Gastroesophageal sphincter (tissue), 4 donors: Measurements from ENCODE around the gene NME7. TPM values are rescaled to one million over a fixed set of nuclear protein-coding genes. Genes with fewer than 3 reads are reported as not detected.
"Not testable (repeated sequence)": the region's sequence is repeated elsewhere in the genome, so short reads cannot be mapped to it uniquely, and the experiment has no call there.

Source experiments
- ATAC-seq: fragments of 150-250 bp; one replicate; pipeline ENCODE4 v1.9.1; 2016; ENCODE audit warnings: mild to moderate bottlenecking, moderate library complexity
- H3K27ac ChIP-seq, 4 donors: fragments of 200-600 bp; sonication (generic) in 3 of 4; 1 replicate in 3 of 4; 2 replicates in 1 of 4; pipeline ENCODE4 v1.5.1; 2016 to 2019
- H3K27me3 ChIP-seq: fragments of 200-600 bp; sonication (generic); one replicate; pipeline ENCODE4 v1.5.1; 2019
- H3K36me3 ChIP-seq, 2 donors: fragments of 200-600 bp; sonication (generic); one replicate each; pipeline ENCODE4 v1.5.1; 2019; ENCODE audit warnings: control low read depth in 1 of 2
- H3K4me1 ChIP-seq, 3 donors: fragments of 200-600 bp; sonication (generic); 1 replicate in 2 of 3; 2 replicates in 1 of 3; pipeline ENCODE4 v1.5.1; 2016 to 2019; ENCODE audit warnings: control low read depth in 2 of 3
- H3K4me3 ChIP-seq, 2 donors: fragments of 200-600 bp; sonication (generic); one replicate each; pipeline ENCODE4 v1.5.1; 2019; ENCODE audit warnings: mild to moderate bottlenecking in 1 of 2, moderate library complexity in 1 of 2
- H3K9me3 ChIP-seq, 3 donors: fragments of 200-600 bp; sonication (generic); one replicate each; pipeline ENCODE4 v1.5.1; 2017 to 2019; ENCODE audit warnings: control low read depth in 2 of 3
- EP300 ChIP-seq: sonication (generic); formaldehyde crosslinking; IDR thresholded peaks from one replicate; pipeline ENCODE4 v1.6.1; 2017; ENCODE audit warnings: antibody characterized with exemption, mild to moderate bottlenecking
- POLR2A ChIP-seq, 2 donors: fragments of 450-650 bp; IDR thresholded peaks; one replicate each; pipeline ENCODE4 v1.6.1; 2017; ENCODE audit warnings: antibody characterized with exemption in 2 of 2, mild to moderate bottlenecking in 2 of 2, moderate library complexity in 1 of 2
- POLR2AphosphoS5 ChIP-seq: sonication (generic); formaldehyde crosslinking; IDR thresholded peaks from one replicate; pipeline ENCODE4 v1.6.1; 2017; ENCODE audit warnings: antibody characterized with exemption
- WGBS, 2 donors: methylation state at CpG; one replicate each; pipeline ENCODE4 v1.1.5; 2018; ENCODE audit warnings: low coverage in 1 of 2; 5-methylcytosine and 5-hydroxymethylcytosine counted together
- total RNA-seq, 4 donors: library from RNA; depleted of rRNA; stranded (reverse); fragments of >200 nt; gene quantifications; one replicate each; pipeline ENCODE4 v1.1.0, GENCODE V29; 2016
- TF ChIP-seq, protein P1 (sequence below), 4 experiments: fragments of 200-600 bp in 2 of 4; fragments of 450-650 bp in 2 of 4; sonication (generic) in 1 of 4; IDR thresholded peaks; one replicate each; pipeline ENCODE4 v1.5.1; 2017 to 2019; ENCODE audit warnings: antibody characterized with exemption in 4 of 4, mild to moderate bottlenecking in 2 of 4, moderate library complexity in 2 of 4

Gene NME7
- total RNA-seq, 4 donors from 2014 or later = 10.6 to 24.7 (median 14.5) TPM

DNA sequence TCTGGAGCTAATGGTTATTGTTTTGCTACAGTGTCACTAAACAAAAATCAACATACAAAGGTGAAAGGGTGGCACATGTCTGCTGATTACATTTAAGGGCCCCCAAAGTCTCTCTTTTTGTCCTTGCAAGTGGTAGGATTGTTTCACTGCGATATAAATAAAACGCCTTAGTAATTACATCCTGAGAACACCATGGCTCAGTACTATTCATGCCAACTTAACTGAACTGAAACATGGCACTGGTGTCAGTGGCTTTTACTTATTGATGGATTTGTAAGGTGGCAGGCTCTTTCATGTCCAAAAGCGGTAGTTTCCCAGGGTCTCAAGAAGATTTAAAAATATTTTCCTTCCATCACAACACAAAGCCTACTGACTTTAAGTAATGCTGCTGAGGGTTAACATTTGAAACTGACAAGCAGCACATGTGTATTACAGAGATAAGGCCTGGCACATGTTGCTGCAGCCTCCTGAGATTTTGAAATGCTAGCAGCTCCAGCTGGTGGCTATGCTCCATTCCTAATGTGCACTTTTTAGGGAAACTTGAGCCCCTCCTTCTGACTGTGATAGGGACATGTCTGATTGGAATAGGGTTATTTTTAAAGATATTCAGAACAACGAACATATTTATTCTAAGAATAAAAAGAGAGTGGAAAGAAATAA, 174.3 kb downstream of the NME7 start:
- H3K4me3 ChIP-seq = no peak overlapping the region
- H3K9me3 ChIP-seq = no peaks in the 10 kb centered on the region
- H3K36me3 ChIP-seq = no peaks in the 10 kb centered on the region
- H3K27ac ChIP-seq = no peak overlapping the region
- H3K4me1 ChIP-seq = peaks cover 0 to 2% (median 0%) of the 10 kb centered on the region in 3 donors
- no peaks in the 10 kb centered on the region for H3K27me3 ChIP-seq
- ATAC-seq = no peak
- 29 to 84% methylated on average over 3 to 4 of the region's 4 CpGs for WGBS, 2 donors
- TF ChIP-seq, protein P1, sequence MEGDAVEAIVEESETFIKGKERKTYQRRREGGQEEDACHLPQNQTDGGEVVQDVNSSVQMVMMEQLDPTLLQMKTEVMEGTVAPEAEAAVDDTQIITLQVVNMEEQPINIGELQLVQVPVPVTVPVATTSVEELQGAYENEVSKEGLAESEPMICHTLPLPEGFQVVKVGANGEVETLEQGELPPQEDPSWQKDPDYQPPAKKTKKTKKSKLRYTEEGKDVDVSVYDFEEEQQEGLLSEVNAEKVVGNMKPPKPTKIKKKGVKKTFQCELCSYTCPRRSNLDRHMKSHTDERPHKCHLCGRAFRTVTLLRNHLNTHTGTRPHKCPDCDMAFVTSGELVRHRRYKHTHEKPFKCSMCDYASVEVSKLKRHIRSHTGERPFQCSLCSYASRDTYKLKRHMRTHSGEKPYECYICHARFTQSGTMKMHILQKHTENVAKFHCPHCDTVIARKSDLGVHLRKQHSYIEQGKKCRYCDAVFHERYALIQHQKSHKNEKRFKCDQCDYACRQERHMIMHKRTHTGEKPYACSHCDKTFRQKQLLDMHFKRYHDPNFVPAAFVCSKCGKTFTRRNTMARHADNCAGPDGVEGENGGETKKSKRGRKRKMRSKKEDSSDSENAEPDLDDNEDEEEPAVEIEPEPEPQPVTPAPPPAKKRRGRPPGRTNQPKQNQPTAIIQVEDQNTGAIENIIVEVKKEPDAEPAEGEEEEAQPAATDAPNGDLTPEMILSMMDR (IDR thresholded peaks at IDR 0.05) = no peak
- TF ChIP-seq POLR2AphosphoS5 = peak; percentile 8

DNA sequence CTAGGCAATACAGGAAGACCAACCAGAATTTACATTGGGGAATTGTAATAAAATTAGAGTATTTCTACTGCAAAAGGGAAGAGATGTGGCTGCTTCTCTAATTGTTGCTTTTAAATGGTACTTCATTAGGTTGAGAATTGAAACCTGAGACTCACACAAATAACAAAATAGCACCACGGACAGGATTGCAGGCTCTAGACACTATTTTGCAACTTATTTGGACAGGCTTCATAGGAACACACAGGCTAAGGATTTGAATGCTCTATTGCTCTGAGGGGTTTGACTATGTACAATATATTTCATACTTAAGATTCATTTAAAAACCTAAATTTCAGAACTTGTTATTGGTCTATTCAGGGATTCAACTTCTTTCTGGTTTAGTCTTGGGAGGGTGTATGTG, 181.5 kb downstream of the NME7 start:
- H3K36me3 ChIP-seq = no peaks in the 10 kb centered on the region
- ATAC-seq = no peak
- no peaks in the 10 kb centered on the region for H3K9me3 ChIP-seq
- 64 to 75% methylated on average over 1 of the region's 1 CpG for WGBS, 2 donors
- H3K4me3 ChIP-seq = no peak overlapping the region
- H3K4me1 ChIP-seq = no peaks in the 10 kb centered on the region
- H3K27me3 ChIP-seq = no peaks in the 10 kb centered on the region
- TF ChIP-seq, protein P1 (IDR thresholded peaks at IDR 0.05) = no peak
- TF ChIP-seq POLR2A (IDR thresholded peaks at IDR 0.05) = no peak
- no peak for TF ChIP-seq POLR2AphosphoS5
- no peak for TF ChIP-seq EP300
- H3K27ac ChIP-seq = no peak overlapping the region

DNA sequence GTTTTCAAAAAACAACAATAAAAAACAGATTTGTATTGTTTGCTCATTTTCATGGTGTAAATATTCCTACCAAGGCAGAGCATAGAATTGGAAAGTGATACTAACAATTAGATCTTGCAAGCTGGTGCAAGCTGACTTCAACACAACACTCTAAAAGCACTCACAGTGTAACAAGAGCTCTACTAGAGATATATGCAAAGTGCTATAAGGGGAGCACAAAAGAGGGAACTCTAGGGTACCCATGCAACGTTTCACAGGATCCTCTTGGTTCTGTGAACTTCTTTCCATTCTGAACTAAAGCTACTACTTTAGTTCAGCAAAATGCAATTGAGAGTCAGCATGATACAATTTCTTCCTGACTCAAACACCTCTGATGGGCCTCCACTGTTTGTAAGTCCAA, 182.8 kb downstream of the NME7 start:
- TF ChIP-seq POLR2AphosphoS5 = no peak
- TF ChIP-seq, protein P1 (IDR thresholded peaks at IDR 0.05) = no peak
- TF ChIP-seq POLR2A (IDR thresholded peaks at IDR 0.05) = no peak
- no peak for TF ChIP-seq EP300
- Histone ChIP-seq H3K4me1 (no peaks in the 10 kb centered on the region), H3K27ac (no peak overlapping the region), H3K9me3 (no peaks in the 10 kb centered on the region), H3K4me3 (no peak overlapping the region), H3K27me3 (no peaks in the 10 kb centered on the region), H3K36me3 (no peaks in the 10 kb centered on the region)
- WGBS, 2 donors = 33 to 83% methylated on average over 1 of the region's 1 CpG
- no peak for ATAC-seq

DNA sequence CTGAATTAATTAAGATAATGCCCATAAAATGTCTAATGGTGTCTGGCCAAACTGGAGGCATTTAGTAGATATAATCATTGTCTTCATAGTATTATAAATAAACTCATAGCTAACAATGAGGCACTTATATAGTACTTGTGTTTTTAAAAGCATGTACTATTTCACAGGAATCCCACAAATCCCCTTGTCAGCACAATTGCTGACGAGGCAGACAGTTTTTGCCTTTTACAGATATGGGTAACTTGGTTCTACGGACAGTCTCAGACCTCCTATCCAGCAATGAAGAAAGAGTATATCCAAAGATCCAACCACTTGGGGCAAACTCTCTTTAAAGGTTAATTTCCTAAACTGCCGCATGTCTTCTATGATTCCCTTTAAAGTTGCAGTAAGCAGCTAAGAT, 187.4 kb downstream of the NME7 start:
- ATAC-seq = no peak
- Histone ChIP-seq H3K27me3 (no peaks in the 10 kb centered on the region), H3K36me3 (no peaks in the 10 kb centered on the region), H3K27ac (no peak overlapping the region), H3K4me1 (no peaks in the 10 kb centered on the region), H3K9me3 (no peaks in the 10 kb centered on the region), H3K4me3 (no peak overlapping the region)
- 91 to 94% methylated on average over 3 of the region's 3 CpGs for WGBS, 2 donors
- TF ChIP-seq EP300 = no peak
- no peak for TF ChIP-seq POLR2AphosphoS5
- TF ChIP-seq POLR2A (IDR thresholded peaks at IDR 0.05) = no peak
- TF ChIP-seq, protein P1 (IDR thresholded peaks at IDR 0.05) = no peak

DNA sequence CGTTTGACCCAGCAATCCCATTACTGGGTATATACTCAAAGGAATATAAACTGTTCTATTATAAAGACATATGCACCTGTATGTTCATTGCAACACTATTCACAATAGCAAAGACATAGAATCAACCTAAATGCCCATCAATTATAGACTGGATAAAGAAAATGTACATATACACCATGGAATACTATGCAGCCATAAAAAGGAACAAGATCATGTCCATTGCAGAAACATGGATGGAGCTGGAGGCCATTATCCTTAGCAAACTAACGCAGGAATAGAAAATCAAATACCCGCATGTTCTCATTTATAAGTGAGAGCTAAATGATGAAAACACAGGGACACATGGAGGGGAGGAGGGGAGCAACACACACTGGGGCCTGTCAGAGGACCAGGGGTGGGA, 188.2 kb downstream of the NME7 start:
- ATAC-seq, H3K9me3 ChIP-seq, H3K4me1 ChIP-seq, H3K27ac ChIP-seq, H3K4me3 ChIP-seq, H3K36me3 ChIP-seq, H3K27me3 ChIP-seq: not testable (repeated sequence)
- 88 to 96% methylated on average over 1 to 3 of the region's 3 CpGs for WGBS, 2 donors
